ENCODE measurements around the gene SRRM2.
A peak's percentile ranks its signal among the peaks of the same experiment; 100 is the strongest.

The SRRM2 gene

DNA sequence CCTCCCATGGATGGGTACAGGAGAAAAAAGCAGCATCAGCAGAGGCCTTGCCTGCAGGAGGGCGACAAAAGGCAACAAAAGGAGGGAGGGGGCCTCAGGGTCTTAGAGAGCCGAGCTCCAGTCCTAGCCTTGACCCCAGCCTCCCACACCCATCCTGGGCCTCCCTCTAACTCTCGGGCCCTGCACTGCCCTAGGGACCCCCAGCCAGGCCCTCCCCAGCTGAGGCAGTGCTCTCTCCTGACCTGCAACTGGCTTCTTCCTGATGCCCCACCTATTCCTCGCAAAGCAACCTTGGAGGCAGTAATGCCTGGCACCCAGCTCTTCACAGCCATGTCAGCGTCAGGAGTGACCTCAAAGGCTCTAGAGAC, 15.2 kb upstream of the SRRM2 start:
- in situ Hi-C loops (cut with MboI; ENCODE audit: low pct_unique_long_range_greater_than_20kb, low sequenced_read_pairs), result no loop called here
- DNase-seq, result no peak

DNA sequence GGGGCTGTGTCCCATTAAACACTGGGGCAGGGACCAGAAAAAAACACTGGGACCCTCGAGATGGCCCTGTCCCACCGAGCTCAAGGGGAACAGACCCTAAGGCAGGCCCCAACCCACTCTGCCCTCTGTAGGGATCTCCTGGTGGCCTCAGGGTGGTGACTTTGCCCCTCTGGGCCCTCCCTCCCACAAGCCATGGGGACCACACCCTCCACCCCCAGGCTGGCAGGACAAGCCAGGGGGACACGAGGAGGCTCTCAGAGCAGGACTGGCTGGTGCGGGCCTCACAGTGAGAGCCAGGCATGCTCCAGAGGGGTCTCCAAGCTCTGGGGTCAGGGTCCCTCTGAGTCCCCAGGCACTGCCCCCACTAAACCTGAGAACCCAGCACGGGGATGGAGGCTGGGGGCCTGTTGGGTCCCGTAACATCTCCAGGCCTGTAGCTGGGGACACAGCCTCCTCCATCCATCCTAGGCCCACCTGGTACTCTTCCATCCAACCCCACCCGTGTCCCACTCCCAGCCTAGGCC, 14.5 kb upstream of the SRRM2 start:
- in situ Hi-C loops (cut with MboI; ENCODE audit: low pct_unique_long_range_greater_than_20kb, low sequenced_read_pairs), result no loop called here
- no peak for DNase-seq

DNA sequence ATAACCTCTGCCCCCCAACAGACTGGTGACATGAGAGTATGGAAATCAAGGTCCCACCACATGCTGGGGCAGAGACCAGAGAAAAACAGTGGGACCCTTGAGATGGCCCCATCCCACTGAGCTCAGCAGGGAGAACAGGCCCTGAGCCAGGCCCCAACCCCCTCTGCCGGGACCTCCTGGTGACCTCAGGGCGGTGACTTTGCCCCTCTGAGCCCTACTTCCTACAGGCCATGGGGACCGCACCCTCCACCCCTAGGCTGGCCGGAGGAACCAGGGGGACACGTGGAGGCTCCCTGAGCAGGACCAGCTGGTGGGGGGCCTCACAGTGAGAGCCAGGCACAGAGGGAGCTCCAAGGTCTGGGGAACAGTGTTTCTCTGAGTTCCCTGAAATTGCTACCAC, 13.8 kb upstream of the SRRM2 start:
- in situ Hi-C loops (cut with MboI; ENCODE audit: low pct_unique_long_range_greater_than_20kb, low sequenced_read_pairs), result no loop called here

DNA sequence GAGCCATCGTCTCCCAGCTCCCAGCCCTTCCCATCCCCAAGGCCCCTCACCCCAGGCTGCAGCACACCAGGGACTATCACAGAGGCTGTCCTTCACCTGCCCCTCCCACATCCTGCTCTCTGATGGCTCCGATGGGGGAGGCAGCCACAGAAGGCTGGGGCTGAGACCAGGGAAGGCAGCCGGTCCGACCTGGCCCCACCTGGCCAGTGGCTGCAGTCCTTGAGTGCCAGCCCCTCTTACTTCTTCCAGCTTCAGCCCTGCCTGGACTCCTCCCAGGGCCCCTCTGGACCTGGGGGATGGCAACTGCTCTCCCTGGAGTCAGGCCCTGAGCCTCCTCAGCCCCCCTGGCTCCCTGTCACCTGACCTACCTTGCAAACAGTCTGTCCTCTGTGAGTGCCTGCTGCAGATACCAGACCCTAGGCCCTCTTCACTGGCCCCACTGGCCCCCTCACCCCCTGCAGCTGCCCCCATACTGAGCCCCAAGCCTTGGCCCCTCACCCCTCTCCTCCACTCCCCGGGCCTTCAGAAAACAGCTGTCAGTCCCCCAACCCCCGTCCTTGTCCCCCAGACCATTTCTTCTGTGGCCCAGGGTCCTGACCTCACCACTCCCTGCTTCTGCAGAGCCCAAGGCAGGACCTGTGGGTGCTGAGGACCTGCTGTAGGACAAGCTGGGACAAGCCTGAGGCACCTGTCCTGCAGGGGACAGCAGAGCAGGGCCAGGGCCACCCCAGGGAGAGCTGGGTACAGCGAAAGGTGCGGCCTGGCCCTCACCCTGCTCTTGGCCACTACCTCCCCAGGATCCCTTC, 12.6 kb upstream of the SRRM2 start:
- in situ Hi-C loops (cut with MboI; ENCODE audit: low pct_unique_long_range_greater_than_20kb, low sequenced_read_pairs), result no loop called here
- no peak for DNase-seq

More for the DNA sequence above, 13.8 kb upstream of the SRRM2 start:
- DNase-seq, result no peak

DNA sequence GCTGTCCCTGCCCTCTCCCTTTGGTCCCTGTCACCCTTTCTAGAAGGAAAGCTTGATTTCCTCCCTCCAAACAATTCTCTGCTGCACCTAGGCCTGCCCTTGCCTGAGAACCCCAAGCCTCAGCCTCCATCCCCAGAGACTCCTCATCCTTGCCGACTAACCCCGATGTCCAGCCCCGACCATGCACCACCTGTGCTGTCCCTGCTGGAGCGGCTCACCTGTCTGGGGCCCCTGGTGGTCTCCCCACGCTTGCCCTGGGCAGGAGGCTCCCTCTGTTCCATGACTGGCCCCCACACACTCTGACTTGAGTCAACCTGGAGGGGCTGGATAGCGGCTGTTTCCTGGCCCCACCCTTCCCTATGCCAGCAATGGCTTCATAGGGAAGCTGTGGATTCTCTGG, 12.0 kb upstream of the SRRM2 start:
- in situ Hi-C loops (cut with MboI; ENCODE audit: low pct_unique_long_range_greater_than_20kb, low sequenced_read_pairs), result no loop called here

DNA sequence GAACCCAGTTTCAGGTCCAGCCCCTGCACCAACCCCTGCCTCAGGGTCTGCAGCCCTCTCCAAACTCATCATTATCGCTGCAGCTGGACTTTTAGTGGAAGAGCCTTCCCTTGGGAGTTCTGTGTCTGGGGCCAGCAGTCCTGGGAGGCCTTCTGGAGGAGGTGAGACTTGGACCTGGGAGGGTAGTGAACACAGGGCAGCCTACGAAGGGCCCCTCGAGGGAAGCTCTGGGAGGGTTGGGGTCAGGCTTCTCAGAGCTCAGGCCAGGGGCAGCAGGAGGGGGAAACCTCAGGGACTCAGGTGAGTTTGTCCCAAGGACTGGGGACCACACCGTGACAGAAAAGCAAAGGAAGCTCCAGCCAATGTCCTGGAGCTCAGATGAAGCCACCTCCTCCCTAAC, 11.3 kb upstream of the SRRM2 start:
- no peak for DNase-seq
- in situ Hi-C loops (cut with MboI; ENCODE audit: low pct_unique_long_range_greater_than_20kb, low sequenced_read_pairs), result no loop called here

More for the DNA sequence above, 12.0 kb upstream of the SRRM2 start:
- no peak for DNase-seq

DNA sequence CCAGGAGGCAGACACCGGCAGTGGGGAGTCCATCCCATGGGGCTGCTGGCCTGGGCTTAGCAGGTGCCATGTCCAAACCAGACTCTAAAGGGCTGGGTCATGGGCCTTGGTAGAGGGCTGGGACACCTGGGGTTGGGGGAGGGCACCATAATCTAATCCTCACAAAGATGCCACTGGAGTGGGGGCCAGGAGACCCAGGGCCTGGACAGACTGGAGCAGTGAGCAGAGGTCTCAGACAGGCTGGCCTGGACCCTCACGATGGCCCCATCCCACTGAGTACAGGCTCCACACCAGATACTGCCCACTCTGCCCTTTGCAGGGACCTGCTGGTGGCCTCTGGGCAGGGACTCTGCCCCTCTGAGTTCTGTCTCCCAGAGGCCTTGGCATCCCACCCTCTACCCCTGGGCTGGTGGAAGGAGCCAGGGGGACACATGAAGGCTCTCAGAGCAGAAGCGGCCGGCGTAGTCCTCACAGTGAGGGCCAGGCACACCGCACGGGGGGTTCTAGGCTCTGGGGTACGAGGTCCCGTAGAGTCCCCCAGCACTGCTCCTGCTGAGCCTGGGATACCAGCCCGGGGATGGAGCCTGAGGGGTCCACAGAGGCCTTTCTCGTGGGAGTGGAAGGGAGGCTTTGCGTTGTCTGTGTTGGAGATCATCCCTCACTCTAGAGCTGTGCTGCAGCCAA, 10.0 kb upstream of the SRRM2 start:
- in situ Hi-C loops (cut with MboI; ENCODE audit: low pct_unique_long_range_greater_than_20kb, low sequenced_read_pairs), result no loop called here
- no peak for DNase-seq

DNA sequence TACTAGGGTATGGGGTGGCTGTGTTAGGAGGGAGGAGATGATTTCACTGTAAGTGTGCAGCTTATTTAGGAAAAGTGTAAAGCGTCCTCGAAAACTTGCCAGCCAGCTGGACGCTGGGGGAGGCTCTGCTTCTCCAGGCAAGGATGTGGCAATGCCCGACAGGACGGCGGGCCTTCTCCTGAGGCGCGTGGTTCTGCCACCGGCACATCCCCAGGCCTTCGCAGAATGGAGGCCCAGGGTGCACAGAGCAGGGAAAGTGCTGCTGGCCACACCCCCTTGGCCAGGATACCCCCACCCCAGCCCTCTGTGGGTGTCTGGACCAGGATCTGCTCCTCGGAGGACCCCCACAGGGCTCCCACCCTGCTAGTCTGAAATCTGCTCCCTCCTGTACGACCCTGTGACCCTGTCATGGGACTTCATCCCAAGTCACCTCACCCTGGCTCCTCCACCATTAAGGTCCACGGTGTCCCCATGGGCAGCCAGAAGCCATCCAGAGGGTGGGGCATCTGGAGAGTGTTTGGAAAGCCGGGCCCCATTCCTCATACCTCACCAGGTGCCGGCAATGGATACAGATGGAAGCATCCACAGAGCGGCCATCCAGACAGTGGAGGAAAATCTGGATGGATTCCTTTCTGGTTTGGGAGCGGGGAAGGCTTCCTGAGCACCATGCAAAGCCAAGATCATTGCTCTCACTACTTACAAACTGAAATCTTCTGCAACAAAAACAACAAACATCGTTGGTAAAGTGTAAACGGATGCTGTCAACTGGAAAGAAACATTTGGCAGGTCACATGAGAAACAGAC, 9.2 kb upstream of the SRRM2 start:
- in situ Hi-C loops (cut with MboI; ENCODE audit: low pct_unique_long_range_greater_than_20kb, low sequenced_read_pairs), result no loop called here
- no peak for DNase-seq

DNA sequence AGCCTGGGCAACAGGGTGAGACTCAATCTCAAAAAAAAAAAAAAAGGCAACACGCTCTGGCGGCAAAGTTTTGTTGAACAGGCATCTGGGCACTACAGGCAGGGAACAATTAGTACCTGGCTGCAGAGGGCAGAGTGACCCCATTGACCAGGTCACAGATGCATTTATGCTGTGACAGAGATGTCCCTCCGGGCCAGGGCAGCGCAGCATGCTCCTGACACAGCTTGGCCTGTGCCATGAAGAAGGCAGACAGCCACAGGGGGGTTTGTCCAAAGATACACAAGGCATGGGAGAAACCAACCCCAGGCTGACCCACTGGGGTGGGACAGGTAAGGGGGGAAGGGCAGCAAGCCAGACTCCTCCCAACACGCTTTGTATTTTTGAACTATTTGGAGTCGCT, 7.7 kb upstream of the SRRM2 start:
- in situ Hi-C loops (cut with MboI; ENCODE audit: low pct_unique_long_range_greater_than_20kb, low sequenced_read_pairs), result no loop called here
- no peak for DNase-seq

DNA sequence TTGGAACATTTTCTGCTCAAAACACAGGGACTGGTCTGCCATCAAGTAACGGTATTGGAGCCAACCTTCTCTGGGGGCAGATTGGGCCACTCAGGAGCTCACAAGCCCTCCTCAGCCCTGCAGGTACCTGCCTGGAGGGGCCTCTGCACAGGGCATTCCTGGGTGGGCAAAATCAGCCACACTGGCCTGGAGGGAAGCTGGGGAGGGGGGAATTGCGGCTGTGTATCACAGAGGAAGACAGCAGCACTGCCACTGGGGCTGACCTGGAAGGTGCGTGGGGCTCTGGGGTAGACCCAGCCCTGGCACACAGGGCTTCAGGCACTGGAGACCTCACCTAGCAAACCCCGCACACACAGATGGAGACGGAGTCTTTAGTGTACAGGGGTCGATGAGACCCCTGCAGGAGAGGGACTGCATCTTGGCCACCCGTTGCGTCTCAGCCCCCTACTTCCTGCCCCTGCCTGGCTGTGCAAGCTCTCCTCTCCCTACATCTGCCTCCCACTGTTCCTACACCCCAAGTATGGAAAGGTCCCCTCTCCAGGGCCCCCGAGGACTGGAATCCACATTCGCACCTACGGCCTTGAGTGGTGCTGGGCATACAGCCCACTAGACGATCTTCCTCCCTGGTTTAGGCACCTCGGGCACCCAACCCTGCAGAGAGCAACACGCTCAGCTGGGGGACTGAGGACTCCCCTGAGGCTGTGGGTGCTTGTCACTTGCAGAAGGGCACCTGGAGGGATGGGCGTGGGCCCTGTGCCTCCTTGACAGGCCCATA, 7.1 kb upstream of the SRRM2 start:
- no peak for DNase-seq
- in situ Hi-C loops (cut with MboI; ENCODE audit: low pct_unique_long_range_greater_than_20kb, low sequenced_read_pairs), result no loop called here

DNA sequence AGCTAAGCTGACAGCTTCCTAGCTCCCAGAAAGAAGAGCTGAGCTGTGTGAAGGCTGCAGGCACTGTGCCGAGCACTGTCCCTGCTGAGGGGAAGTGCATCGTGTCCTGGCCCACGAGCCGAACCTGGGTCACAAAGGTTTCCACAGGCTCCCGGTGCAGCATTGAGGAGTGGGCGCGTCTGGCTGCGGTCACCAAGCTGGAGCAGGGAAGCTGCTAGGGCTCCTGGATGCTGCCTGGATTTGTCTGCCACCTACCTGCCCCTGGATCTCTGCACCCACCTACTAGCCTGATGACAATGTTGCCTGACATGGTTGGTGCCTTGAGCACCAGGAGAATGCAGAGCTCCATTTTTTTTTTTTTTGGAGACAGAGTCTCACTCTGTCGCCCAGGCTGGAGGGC, 6.5 kb upstream of the SRRM2 start:
- DNase-seq, result no peak
- in situ Hi-C loops (cut with MboI; ENCODE audit: low pct_unique_long_range_greater_than_20kb, low sequenced_read_pairs), result no loop called here

DNA sequence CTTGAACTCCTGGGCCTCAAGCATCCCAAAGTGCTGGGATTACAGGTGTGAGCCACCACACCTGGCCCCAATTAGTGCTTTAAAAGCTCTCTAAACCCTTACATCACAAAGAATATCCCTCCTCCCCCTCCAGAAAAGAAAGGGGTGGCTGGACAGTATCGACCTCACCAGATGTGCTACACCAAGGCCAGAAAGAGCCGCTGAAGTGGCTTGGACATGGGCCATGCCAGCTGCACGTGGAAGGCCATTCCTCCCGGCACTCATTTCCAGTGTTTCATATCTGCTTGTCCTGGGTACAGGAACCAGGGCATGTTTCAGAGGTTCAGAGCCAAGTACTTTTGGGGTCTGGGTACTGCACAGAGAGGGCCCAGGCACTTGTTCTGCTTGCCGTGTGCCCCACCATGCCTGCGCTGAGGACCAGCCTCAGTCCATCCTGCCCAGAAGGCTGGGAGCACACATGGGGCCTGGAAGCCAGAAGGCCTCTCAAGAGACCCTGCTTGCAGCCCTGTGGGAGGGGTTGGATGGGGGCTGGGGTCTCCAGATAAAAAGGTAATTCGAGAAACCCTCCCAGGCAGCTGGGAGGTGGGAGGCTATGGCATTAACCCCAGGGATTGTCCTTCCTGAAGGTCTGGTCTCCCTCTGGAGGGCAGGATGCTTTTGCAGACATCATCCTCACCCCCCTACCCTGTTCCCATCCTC, 3.5 kb upstream of the SRRM2 start:
- no peak for DNase-seq
- in situ Hi-C loops (cut with MboI; ENCODE audit: low pct_unique_long_range_greater_than_20kb, low sequenced_read_pairs), result no loop called here

DNA sequence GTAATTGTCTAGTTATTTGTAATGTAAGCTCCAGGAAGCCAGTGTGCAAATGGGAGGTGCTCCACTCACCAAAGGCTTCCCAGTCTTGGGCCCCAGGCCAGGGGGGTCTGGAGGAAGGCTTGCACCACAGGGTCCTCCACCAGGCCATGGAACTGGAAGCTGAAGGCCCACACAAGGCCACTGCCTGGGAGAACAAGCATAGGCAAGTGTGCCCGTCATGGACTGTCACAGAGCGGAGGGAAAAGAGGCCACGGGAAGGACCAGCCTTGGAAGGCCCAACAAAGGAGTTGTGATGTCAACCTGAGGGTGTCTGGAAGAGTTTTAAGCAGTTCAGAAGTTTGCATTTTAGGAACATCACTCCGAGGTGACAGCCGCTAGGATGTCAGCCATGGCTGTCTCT, 3.0 kb upstream of the SRRM2 start:
- in situ Hi-C loops (cut with MboI; ENCODE audit: low pct_unique_long_range_greater_than_20kb, low sequenced_read_pairs), result no loop called here
- no peak for DNase-seq

DNA sequence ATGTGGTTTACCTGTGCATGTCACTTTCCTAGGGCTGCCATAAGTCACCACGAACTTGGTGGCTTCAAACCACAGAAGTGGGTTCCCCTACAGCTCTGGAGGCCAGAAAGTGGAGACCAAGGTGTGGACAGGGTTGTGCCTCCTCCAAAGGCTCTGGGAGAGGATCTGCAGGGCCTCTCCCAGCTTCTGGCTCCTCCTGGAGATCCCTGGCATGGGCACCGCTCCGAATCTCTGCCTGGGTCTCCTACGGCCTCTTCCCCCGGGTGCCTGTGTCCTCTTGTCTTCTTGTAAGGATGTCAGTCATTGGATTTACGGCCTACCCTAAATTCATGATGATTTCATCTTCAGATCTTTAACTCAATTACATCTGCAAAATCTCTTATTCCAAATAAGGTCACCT, 2.5 kb upstream of the SRRM2 start:
- in situ Hi-C loops (cut with MboI; ENCODE audit: low pct_unique_long_range_greater_than_20kb, low sequenced_read_pairs), result no loop called here
- no peak for DNase-seq

DNA sequence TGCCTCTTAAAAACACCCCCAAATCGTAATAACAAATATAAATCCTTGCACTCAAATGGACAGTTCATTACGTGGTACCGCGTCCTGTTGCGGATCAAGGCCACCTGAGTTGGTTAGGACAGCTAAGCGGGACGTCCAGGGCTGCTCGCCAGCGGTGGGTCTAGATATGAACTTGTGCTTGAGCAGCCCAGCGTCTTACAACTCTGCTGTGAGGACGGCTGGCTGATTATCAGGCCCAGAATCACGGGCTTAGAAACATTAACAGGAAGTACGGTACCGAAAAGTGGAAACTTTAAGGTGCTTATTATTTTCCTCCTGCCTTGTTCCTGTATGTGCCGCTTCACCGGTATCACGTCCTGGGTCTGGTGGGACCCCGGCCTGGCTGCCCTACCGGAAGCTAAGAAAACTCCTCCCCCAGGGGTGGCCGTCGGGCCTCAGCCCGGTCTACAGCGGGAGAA, 832 bp upstream of the SRRM2 start:
- no peak for DNase-seq
- in situ Hi-C loops (cut with MboI; ENCODE audit: low pct_unique_long_range_greater_than_20kb, low sequenced_read_pairs), result no loop called here

DNA sequence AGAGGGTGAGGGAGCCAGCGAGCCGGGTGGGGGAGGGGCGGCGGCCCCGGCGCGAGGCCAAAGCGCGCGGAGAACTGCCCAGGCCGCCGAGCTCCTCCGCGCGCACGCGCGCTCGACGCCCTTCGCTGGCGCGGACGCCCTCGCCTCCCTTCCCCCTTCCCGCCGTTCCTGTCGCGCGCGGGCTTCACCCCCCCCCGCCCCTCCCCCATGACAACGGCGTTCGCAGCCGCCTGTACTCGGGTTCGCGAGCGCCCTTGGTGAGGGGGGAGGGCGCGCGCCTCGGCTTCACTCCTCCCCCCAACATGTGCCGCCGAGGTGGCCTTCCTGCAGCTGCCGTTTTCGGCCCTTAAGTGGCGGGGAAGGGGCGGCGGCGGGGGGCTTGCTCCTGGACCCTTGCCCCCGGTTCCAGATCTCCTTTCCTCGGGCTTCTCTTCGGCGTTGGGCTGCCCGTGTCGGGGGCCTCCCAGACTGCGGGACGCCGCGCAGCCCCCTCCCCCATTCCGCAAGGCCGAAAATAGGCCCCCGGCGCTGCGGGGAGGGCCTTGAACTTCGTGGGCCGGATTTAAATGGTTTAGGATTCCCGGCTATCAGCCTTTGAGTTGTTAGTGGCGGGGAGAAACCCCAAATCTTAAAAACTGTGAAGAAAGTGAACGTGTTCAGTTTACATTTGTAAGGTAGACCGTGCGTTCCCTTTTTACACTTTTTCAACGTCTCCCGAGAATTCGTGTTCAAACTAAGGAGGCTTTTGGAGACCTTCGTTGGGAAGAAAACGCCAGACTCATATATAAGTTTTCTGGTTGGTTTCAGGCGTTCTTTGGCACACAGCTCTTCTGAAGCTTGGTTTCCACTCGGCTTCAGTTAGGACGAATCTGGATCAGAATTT, 653 bp downstream of the SRRM2 start:
- DNase-seq, result peak; percentile 43
- in situ Hi-C loops (cut with MboI; ENCODE audit: low pct_unique_long_range_greater_than_20kb, low sequenced_read_pairs), result no loop called here

DNA sequence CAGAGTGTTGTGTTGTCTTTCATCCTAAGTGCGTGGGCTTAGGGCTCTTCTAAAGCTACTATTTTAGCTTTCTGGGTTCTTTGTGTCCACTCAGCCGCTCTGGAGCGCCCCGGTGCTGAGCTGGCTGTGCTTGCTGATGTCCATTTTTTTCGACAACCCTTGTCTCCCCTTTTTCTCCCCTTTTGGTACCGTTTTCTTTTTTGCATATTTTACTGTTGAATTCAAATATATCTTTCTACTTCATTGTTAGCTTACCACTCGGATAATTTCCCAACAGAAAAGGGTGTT, 1.2 kb downstream of the SRRM2 start:
- DNase-seq, result no peak
- in situ Hi-C loops (cut with MboI; ENCODE audit: low pct_unique_long_range_greater_than_20kb, low sequenced_read_pairs), result no loop called here

DNA sequence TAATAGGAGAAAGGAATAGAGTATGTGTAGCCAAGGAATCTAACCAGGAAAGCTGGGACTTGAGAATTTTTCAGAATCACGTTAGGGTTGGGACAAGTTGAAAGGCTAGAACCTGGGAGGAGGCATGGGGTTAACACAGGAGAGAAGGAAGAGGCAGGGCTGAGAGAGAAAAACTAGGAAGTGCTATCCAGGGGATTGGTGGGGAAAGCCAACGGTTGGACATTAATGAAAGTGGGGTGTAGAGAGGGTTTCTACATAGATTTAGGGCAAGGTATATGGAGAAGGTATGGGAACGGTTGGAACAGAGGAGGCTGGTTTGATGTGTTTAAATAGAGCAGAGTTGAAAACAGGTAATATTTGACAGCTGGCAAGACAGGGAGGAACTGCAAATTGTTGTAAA, 2.7 kb downstream of the SRRM2 start:
- in situ Hi-C loops (cut with MboI; ENCODE audit: low pct_unique_long_range_greater_than_20kb, low sequenced_read_pairs), result no loop called here
- DNase-seq, result no peak

Measured in KBM-7 (cell line).